H54 (cell line): ENCODE measurements around the gene FLRT1.
"Not testable (repeated sequence)": the region's sequence is repeated elsewhere in the genome, so short reads cannot be mapped to it uniquely, and the experiment has no call there.

ENCODE experiments used
- DNase-seq: peaks from one replicate; pipeline ENCODE4 v3.0.0; 2011; ENCODE audit warnings: low spot score, mixed read lengths; ENCODE audit not compliant: insufficient read length
- FAIRE-seq: peaks from 3 replicates; lab custom pipeline; 2011; peaks lifted over from hg19 to GRCh38; lab: Jason Lieb, UNC
- POLR2A ChIP-seq: IDR thresholded peaks from 2 replicates; pipeline ENCODE4 v1.6.1; 2011; ENCODE audit warnings: low read depth, mild to moderate bottlenecking, low read length

FLRT1 gene

DNA sequence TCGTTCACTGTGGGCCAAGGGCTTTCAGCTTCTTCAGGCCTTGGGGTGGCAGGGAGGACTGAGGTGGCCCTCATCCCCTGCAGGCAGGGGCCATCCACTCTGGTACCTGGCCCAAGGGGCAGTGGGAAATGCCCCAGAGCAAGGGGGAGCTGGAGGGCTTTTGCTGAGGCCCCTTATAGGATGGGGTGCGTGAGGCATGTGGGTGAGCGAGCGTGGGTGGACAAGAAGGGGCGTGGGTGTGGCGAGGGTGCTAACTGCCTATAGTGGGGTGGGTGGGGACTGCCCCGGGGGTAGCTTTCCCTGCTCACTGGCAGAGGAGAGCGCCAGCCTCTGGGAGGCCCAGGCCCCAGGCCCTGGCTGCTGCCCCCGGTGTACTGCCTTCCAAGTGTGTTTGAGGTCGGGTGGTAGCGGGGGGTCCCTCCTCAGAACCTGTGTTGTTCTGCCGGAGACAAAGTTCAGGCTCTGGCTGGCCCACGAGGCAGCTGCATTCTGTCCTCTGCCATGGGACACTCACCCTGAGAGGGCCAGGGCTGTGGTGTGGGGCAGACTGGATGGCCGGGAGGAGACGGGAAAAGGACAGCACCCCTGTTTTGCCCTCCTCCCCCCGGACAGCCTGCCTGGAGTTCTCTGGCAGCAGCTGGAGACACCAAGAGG lies 3.4 kb downstream of the FLRT1 start:
- FAIRE-seq (no peak), DNase-seq (no peak)
- no peak for TF ChIP-seq POLR2A

DNA sequence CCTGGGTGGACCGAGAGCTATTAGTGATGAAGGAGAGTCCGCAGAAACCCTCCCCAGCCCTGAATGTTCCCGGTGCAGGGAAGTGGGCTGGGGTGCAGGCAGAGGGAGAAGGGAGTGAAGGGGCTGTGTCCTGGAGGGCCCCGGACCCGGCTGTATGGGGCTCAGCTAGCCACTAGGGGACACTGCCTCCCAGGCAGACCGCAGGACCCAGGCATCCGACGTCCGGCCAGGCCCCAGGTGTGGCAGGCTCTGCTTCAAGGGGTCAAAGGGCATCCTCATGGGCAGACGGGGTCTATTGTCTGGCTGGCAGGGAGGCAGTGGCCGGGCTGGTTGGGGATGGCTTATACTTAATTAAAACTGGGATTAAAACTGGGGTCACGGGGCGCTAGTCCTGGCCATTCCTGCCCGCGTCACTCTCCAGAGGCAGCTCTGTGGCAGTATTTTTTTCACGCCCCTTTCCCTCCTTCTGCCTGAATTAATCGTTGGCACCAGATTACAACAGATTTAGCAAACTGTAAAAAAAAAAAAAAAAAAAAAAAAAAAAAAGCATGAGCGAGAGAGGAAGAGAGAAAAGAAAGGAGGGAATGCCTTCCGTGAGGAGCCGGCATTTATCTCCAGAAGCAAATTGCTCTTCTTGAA lies 5.1 kb downstream of the FLRT1 start:
- DNase-seq (no peak), FAIRE-seq (no peak)
- TF ChIP-seq POLR2A, result no peak

DNA sequence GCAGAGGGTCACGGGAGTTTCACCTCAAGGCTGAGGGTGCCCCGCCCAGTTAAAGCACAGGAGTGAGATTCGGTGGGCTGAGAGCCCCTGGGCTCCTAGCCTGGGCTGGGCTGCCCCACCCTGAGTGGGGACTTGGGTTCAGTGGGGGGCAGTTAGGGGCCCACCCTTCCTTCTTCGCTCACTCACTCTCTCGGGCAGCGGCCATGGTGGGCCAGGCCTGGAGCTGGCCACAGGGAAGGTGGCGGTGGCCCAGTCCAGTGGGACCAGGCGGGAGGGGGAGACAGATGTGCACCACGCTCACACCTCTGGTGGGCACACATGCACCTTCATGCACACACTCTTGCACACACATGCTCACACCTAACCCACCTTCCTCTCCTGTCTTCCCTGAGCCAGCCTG lies 6.1 kb downstream of the FLRT1 start:
- DNase-seq, result no peak
- FAIRE-seq, result no peak
- TF ChIP-seq POLR2A, result no peak

DNA sequence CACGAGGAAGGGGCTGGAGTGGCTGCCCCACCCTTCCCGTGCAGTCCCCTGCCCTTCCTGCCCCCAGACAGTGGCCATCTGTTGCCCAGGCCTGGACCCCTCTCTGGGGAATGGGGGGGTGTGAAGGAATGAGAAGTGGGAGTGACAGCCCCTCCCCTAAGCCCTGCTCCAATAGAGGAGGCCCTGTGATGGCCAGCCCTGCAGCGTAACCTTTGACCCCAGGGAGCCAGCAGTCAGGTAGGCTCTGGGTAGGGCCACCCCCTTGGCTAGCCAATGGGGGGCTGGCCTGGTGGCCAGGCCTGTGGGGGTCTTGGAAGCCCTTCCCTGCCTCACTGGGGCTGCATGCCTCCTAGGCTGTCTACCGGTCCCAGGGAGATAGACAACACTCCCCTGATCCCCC lies 6.6 kb downstream of the FLRT1 start:
- TF ChIP-seq POLR2A, result no peak
- DNase-seq (no peak), FAIRE-seq (no peak)

DNA sequence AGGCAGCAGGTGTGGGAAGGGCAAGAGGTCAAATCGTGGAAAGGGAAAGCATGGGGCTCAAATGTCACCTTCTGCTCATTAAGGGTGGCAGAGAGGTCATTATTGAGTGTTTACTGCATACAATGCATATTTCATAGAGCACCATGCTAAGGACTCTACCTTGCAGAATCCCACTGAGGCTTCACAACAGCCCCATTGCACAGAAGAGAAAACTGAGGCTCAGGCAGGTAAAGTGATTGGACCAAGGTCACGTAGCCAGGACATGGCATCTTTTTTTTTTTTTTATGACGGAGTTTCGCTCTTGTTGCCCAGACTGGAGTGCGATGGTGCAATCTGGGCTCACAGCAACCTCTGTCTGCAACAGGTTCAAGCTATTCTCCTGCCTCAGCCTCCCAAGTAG lies 7.8 kb downstream of the FLRT1 start:
- TF ChIP-seq POLR2A, result no peak
- DNase-seq, result no peak
- FAIRE-seq, result no peak

DNA sequence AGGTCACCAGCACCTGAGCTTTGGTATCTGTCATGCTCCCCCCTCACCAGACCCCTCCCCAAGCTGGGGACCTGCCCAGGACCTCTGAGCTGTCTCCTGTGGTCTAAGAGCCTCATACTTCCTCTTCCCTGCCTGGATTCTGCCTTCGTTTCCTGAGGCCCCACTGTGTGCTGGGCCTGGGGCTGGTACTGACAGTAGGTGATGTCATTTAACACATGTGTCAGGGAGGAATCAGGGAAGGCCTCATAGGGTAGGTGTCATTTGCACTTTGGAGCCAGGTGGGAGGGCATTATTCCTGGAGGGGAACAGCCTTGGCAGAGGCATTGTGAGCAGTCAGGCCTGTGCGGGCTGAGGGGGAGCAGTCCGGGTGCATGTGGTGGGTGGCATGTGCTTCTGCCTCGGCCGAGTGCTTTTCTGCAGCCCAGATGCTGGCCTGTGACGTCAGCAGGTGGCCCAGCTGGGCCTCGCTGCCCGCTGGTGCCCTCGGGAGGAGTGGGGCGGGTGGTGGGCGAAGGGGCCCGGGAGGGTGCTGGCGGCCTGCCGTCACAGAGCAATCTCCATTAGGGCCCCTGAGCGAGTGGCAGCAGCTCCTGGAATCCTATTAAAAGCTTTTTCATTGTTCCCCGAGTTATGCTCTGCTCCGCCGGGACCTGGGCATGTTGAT lies 9.1 kb downstream of the FLRT1 start:
- TF ChIP-seq POLR2A, result no peak
- FAIRE-seq, result no peak
- DNase-seq, result no peak

- no peak for DNase-seq
- TF ChIP-seq POLR2A, result no peak
- FAIRE-seq, result no peak
These were observed 10.0 kb downstream of the FLRT1 start for GRCh38 chr11:64045700-64046099.

- not testable (repeated sequence) for FAIRE-seq
These were observed 11.6 kb downstream of the FLRT1 start for GRCh38 chr11:64047373-64047772.

DNA sequence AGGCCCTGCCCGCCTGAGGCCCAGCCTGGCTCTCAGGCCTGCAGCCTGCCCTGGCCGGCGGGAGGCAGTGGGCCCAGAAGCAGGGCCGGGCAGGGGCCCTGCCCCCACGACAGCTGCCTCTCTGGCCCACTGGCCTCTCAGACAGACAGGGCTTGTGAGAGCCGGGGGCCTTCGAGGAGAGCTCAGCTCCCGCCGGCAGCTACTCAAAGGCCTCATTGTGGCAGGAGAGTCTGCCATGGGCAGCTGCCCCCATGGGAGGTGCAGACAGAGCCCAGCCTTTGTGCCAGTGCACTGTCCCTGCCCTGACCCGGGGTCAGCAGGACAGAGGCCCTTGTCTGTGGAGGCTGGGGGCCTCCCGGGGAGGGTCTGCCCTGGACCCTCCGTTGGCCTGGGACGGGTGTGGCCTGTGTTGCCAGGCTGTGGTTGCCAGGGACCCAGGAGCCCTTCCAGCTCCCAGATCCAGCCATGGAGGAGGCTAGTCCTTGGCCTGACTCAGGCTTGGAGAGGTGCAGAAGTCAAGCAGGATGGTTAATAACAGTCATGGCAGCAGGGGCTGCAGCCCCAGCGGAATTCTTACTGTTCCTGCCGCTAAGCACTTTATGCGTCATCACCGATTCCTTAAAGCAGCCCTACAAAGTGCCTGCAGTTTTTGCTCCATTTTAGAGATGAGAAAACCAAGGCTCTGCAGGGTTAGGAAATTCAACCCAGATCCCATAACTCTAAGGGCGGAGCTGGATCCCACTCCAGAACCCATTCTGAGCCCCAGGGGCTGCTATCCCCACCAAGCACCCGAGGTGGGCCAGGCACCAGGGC lies 12.5 kb downstream of the FLRT1 start:
- no peak for TF ChIP-seq POLR2A
- FAIRE-seq (no peak), DNase-seq (no peak)

More at GRCh38 chr11:64047373-64047772, 11.6 kb downstream of the FLRT1 start:
- DNase-seq, result not testable (repeated sequence)

GRCh38 chr11:64049509-64049908 lies 13.8 kb downstream of the FLRT1 start:
- TF ChIP-seq POLR2A, result no peak
- DNase-seq, result no peak
- FAIRE-seq, result no peak

- DNase-seq, result no peak
- FAIRE-seq, result no peak
- no peak for TF ChIP-seq POLR2A
These were observed 15.6 kb downstream of the FLRT1 start for GRCh38 chr11:64051297-64051696.

DNA sequence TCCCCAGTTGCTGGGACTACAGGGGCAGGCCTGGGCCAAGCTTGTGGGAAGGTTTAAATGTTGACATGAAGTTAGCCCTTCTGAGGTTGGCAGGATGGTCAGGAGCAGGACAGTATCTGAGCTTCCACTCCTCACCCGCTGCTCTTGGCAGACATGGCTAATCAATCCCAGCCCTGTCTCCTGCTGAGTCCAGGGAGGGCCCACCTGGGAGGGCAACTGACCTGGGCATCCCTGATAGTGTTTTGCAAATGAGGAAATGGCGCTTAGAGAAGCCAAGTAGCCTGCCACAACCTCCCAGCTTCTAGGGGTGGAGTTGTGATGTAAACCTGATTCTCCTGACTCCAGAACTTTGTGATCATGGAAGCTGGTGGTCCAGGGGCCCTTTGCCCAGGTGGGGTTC lies 16.7 kb downstream of the FLRT1 start:
- DNase-seq (no peak), FAIRE-seq (no peak)
- no peak for TF ChIP-seq POLR2A

GRCh38 chr11:64052938-64053622 lies 17.3 kb downstream of the FLRT1 start:
- FAIRE-seq (no peak), DNase-seq (no peak)
- no peak for TF ChIP-seq POLR2A
